HG03442 (cell line): ENCODE data around the gene NEMP2.

Source experiments
- ATAC-seq: cut with Tn5 transposase; IDR thresholded peaks from one replicate; pipeline ENCODE4 v1.9.1; 2021; ENCODE audit warnings: mild to moderate bottlenecking, moderate library complexity; ENCODE audit not compliant: unreplicated experiment

Gene NEMP2

GRCh38 chr2:190459881-190460280, 74.6 kb downstream of the NEMP2 start:
- no peak for ATAC-seq

- no peak for ATAC-seq
Observed at GRCh38 chr2:190458352-190459107, 76.0 kb downstream of the NEMP2 start.

- ATAC-seq: no peak
Observed at GRCh38 chr2:190457256-190457655, 77.3 kb downstream of the NEMP2 start.

- ATAC-seq: no peak
Observed at GRCh38 chr2:190456833-190457232, 77.7 kb downstream of the NEMP2 start.

- no peak for ATAC-seq
Observed at GRCh38 chr2:190455358-190456095, 79.0 kb downstream of the NEMP2 start.

GRCh38 chr2:190454795-190455194, 79.7 kb downstream of the NEMP2 start:
- no peak for ATAC-seq
